Stimulated activated CD8-positive, alpha-beta memory T cell treated with anti-CD3 and anti-CD28 coated beads, Interleukin-7, amount 100 ng/mL, for 1 hour (primary cell): ENCODE measurements around the gene RMC1.
"Not testable (repeated sequence)": the region's sequence is repeated elsewhere in the genome, so short reads cannot be mapped to it uniquely, and the experiment has no call there.

Experiments
- DNase-seq, 2 donors: peaks; one replicate each; pipeline ENCODE4 v3.0.0-alpha.2; 2020; ENCODE audit warnings: low read depth in 2 of 2

RMC1 gene

DNA sequence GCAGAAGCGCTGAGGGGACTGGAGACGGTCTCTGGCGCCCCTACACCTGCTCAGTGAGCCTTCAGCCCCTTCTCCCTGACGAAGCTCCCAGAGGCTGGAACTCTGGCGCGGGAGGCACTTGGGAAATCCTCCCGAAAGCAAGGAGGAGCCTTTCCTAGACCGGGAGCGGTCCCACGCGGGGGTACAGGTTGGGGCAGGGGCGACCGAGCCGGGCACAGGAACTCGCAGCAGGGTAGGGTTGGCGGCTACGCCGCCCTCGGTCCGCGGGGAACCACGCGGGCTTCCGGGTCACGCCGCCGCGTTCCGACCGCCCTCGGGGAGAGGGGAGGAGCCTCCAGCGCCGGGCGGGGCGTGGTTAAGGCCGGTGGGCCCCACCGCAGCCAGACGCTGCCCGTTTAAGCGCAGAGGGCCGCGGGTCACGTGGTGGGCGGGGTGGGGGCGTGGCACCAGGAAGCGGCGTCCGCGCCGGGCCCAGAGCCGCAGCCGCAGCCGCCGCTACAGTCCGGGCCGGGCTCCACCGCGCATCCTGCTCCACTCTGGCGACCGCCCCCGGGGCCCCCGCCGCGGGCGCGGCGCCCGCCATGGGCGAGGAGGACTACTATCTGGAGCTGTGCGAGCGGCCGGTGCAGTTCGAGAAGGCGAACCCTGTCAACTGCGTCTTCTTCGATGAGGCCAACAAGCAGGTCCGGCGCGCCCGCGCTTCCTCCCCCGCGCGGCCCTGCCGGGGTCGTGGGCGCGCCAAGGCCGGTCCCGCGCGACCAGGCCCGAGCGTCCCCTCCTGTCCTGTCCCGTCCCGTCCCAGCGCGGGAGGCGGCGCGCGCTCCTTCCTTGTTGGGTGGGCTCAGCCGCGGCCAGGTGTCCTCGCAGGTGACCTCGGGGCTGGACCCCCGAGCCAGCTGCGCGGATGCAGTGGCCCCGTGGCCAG lies at the start of gene RMC1:
Gene RMC1 (plus strand): TSS at position 474 of the 925 bp plus-strand sequence. CDS start 108 bp downstream, at position 582.
- DNase-seq: peak; percentile 97 to 98

DNA sequence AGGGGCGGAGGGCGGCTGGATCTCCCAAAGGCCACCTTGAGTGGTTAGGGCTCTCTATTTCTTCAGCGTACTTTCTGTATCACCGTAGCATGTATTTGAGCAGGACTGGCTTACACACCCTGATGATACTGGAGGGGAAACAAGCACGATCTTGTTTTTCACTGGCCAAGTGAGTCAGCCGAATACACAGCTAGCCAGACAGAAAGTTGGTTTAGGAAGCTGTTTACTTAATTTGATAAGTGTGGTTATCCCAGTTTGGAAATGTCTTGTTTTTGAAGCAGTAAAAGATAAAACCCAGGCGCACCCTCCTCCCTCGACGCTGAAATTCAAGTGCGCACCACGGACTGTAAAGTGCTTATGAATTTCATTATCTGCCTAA lies 49.6 kb upstream of the RMC1 start:
- DNase-seq: no peak

DNA sequence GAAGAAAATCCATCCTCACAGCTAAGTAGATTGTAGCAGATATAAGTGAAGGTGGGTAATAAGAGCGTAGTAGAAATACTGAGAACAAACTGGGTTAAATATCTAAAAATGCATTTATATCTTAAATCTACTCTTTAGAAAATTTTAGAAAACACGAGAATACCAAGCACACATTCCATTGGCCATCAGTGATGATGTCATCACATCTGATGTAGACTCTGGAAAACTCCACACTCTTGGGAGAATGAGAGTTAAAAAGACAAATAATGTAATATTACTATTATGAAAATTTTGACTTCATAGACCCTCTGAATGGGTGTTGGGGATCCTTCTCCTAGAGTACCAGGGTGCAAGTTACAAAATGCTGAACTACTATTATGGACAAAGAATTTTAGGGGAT lies 46.5 kb upstream of the RMC1 start:
- no peak for DNase-seq

DNA sequence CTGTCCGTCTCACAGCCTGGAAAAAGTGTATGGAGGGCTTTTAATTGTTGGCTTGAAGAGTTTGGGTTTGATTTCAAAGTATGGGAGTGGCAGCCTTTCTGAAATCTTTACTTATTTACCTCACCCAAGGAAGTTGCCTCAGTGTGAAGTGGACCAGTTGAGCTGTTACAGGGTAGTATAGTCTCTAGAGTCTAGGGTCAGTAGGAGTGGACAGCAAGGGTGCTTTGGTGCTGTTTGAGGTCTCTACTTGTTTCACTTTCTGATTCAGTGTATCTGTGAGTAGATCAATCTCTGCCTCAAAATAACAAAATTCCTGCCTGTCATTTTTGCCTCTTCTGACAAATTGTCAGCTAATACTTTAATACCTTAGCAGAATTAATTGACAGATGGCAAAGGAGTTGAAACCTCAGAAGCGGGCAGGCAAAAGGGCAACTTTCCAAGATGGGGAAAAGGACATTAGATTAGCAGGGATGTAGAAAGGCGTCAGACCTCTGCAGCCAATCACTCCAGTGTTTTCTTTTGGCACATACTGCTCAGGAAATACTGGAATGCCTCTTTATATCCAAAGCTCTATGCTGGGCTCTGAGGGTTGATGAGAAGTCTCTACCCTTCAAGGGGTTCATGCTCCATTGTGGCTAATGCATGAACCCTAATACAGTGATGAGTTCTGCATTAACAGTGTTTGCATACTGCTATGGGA lies 44.3 kb upstream of the RMC1 start:
- no peak for DNase-seq

DNA sequence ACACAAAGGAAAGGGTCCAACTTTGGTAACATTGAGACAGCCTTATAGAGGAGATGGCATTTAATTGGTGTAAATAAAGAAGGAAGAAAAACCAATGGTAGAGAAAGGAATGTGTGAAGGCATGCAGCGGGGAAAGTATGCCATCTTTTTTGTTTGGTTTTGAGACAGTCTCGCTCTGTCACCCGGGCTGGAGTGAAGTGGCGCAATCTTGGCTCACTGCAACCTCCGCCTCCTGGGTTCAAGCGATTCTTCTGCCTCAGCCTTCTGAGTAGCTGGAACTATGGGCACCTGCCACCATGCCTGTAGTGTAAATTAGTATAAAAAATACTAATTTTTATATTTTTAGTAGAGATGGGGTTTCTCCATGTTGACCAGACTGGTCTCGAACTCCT lies 43.8 kb upstream of the RMC1 start:
- no peak for DNase-seq

DNA sequence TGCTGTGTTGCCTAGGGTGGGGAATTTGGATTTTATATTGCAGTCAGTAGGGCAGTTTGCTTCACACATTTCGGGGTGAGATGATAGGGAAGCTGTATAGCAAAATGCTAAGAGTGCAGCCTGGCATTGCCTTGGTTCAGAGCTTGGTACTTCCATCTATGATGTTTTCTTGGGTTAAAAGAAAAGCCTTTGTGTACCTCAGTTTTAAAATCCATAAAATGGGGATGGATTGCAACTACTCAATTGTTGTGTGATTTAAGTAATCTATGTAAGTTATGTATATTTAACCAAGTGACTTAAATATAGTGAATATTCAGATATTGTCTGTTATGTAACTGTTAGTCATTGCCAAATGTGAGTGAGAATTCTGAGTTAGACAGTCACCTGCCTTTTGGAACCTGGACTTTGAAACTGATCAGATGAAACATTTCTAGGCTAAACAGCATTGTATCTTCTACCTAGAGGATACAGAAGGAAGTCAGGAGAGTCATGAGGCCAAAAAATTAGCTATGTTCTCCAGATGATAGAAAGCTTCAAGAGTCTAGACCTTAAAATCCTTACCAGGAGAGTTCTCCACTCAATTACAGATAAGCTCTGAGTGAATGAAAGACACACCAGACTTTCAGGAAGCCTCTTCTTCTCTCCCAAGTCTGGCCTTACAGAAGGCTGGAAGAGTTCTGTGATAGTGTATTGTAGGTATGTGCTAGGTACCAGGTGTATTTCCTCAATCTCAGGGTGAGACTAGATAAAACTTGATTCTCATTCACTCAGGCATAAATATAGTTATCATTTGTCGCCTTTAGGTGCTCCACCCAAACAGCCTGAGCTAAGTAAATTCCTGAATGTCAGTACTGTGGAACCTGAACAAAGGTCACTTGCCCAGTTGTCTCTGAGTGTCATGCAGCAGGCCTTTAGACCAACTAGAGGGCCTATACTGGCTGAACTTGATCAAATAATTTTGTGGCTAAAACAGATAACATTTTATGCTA lies 42.7 kb upstream of the RMC1 start:
- DNase-seq: no peak

DNA sequence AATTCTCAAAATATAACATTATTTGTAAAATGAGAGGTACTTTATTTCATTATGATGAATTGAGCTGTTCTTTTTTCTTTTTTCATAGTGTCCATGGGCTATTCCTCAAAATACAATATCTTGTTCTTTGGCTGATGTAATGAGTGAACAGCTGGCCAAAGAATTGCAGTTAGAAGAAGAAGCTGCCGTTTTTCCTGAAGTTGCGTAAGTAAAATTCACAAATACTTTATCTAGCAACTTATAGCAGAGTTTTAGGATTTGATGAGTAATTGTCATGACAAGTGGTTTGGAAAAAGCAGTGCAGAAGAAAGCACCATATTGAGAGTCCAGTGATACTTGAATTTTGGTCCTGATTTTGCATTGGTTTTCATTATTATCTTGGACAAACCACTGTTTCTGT lies 40.4 kb upstream of the RMC1 start:
- no peak for DNase-seq

DNA sequence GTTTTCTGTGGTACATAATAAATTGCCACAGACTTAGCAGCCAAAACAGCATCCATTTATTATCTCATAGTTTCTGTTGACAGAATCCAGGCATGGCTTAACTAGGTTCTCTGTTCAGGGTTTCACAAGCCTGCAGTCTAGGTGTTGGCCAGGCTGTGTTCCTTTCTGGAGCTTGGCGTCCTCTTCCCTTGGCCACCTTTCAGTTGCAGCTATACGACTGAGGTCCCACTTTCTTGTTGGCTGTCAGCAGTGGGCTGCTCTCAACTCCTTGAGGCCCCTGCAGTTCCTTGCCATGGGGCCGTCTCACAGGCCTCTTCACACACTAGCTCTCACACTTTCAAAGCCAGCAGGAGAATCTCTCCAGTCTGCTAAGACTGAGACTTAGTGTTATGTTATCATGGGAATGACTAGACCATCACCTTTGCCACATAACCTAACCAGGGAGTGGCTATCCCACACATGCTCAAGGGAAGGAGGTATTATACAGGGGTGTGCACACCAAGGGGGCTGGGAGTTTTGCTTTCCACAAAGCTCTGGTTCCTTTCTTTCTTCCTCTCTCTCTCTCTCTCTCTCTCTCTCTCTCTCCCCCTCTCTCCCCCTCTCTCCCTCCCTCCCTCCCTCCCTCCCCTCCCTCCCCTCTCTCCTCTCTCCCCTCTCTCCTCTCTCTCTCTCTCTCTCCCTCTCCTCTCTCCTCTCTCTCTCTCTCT lies 34.4 kb upstream of the RMC1 start:
- DNase-seq: no peak

DNA sequence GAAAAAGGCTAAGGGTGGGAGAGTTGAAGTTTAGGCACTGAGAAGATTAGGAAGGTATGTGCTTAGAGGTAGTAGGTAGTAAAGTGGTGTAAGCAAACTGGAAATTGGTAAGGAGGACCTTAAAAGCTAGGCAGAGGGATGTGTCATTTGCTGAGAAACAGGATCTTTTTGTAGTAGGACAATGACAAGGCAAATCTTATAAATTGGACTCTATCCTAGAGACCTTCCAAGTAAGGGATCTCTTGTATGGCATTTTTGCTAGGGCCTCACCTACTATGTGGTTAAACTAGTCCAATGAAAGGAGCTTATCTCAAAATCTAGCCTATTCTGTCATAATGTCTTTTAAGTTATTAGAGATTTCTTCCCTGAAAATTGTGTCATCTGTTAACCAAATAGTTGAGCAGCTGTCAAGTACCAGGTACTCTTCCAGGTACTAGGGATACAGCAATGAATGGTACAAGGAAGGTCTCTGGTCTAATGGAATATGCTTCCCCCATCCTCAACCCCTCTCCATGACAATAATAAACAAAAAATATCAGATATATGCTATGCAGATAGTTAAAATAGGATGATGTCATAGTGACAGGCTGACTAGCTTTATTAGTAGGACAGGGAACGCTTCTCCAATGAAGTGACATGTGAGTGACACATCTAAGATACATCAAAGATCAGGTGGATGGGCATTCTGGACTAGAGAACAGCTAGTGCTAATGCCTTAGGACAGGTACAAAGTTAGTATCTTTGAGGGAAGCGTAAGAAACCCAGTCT lies 32.5 kb upstream of the RMC1 start:
- no peak for DNase-seq

DNA sequence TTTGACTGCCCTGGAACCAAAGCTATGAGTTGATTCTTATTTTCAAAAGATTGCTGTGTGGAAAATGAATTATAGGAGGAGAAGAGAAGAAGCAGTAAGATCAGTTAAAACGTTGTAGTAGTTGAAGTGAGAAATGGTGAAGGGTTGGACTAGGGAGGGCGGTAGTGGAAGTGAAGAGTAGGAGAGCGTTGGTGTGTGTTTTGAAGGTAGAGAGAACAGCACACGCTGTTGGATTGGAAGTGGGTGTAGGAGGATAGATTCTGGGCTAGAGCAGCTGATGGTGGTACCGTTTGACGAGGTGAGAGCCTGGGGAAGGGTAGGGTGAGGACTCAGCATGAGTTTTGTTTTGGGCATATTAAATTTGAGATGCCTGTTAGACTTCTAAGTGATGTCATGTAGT lies 31.8 kb upstream of the RMC1 start:
- no peak for DNase-seq

DNA sequence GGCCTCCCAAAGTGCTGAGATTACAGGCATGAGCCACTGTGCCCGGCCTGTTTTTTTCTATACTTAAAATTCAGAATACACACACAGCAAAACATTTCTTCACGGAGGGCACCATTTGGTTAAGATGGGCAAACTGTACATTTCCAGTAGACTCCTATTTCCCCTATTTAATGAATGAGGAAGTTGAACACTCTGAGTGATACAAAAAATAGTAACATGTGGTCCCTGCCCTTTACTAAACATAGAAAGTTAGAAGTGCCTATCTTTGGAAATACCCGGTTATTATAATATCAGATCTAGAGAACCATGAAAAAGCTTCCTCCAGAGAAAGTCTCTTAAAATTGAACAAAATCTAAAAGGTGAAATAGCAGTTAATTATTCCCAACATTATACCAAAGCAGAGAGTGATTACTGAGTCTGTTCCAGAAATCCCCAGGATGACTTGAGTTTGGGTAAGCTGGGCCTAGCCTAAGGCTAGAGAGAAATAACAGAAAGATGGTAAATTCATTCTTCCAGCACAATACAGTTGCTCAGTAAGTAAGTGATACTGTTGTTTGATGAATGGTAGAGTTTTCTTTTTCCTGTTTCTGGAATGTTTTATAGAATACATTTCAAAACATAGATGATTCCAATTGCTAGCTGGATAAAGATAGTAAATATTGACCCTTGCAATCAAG lies 23.3 kb upstream of the RMC1 start:
- DNase-seq: no peak

DNA sequence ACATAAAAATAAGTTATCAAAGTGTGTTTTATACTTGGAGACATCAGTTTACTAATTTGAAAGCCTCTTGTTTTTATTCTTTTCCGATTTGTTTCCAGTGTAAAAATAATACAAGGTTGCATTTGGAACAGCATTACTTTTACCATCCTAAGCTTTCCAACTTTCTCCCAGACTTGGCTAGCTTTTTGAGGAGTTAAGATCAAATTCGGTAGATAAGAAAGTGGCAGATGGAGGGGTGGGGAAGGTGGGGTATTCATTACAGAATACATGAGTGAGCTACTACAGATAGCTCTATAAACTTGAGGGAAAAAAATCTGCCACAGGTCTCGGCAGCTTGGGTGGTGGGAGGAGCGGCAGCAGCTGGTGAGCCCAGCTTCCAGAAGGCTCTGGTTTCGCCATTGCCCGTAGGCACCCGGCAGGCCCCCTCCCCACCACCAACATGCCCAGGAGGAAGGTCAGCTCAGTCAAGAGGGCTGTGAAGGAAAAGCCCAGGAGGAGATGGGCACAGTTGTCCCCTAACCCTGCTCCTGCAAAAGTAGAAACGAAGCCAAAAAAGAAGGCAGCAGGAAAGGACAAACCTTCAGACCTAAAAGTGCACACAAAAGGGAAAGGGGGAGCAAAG lies 18.6 kb upstream of the RMC1 start:
- no peak for DNase-seq

DNA sequence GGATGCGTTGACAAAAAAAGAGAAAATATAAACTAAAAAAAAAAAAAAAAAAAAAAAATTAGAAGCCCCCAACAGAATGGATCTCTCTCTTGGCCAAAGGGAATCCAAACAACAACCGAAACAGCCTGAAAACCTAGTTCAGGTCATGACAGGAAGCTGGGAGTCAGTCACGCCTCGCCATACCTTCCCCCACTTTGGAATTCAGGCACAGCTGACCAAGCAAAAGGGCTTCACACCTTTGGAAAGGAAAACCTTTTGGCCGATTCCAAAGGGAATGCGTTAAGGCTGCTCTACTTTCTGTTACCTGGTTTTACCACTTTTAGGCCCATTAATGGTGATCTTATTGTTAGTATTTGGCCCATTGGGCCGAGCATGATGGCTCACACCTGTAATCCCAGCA lies 17.9 kb upstream of the RMC1 start:
- DNase-seq: no peak

DNA sequence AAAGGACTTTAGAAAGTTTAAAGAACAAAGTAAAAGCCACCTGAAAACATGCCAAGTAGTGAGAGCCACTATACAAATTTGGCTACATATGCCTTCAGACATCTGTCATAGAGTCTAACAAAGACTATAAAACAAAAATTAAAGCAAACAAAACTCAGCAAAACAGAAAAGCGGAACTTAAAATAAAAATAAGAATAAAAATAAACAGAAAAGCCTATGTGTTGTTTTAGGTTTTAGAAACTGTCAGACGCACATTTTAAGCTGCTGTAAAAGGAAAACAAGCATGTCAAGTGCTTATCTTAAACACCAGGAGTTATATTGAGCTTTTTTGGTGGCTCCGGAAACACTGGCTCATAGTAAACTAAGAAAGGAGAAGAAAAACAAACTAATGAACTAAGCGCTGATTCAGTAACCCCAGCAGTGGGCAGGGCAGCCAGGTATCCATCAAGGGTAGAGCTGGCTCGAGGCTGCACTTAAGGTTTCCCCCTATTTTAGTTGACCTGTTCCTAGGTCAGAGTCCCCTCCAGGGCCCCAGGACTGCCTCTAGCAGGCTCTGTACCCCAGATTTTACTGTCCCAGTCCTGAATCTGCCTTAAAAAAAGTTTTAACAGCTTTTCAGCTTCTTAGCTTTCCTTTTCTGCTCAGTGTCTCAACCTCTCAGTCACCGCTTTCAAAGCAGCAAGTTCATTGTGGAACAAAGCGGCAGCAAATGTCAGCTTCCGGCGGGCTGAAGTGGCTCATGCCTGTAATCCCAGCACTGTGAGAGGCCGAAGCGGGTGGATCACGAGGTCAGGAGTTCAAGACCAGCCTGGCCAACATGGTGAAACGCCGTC lies 15.4 kb upstream of the RMC1 start:
- no peak for DNase-seq

DNA sequence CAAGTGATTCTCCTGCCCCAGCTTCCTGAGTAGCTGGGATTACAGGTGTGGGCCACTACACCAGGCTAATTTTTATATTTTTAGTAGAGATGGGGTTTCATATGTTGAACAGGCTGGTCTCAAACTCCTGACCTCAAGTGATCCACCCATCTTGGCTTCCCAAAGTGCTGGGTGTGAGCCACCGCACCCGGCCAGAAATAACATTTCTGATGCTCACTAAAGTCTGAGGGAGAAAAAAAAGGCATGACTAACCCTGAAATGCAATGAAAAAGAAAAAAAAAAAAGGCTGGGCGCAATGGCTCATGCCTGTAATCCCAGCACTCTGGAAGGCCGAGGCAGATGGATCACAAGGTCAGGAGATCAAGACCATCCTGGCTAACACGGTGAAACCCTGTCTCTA lies 13.7 kb upstream of the RMC1 start:
- DNase-seq: not testable (repeated sequence)

DNA sequence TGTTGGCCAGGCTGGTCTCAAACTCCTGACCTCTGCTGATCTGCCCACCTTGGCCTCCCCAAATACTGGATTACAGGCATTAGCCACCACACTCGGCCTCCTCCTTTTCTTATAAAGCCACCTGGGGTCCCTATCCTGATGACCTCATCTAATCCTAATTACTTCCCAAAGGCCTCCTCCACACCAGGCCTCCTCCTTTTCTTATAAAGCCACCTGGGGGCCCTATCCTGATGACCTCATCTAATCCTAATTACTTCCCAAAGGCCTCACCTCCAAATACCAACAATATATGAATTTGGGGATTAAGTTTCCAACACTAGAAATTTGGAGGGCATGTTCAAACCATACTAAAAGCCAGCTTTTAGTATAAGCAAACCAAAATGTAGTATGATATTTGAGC lies 9.7 kb upstream of the RMC1 start:
- no peak for DNase-seq

DNA sequence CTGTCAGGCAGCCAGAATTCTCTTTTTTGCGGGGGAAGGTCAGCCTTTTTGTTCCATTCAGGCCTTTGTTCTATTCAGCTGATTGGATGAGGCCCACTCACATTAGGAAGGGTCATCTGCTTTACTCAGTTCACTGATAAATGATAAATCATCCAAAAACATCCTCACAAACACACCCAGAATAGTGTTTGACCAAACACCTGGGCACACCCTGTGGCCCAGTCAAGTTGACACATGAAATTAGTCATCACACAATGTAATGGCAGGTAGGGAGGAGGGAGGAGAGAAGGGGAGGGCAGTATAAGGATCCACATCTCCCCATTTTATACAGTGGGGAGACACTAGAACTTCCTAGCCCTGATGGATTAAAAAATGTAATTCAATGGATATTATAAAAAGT lies 8.3 kb upstream of the RMC1 start:
- DNase-seq: no peak

DNA sequence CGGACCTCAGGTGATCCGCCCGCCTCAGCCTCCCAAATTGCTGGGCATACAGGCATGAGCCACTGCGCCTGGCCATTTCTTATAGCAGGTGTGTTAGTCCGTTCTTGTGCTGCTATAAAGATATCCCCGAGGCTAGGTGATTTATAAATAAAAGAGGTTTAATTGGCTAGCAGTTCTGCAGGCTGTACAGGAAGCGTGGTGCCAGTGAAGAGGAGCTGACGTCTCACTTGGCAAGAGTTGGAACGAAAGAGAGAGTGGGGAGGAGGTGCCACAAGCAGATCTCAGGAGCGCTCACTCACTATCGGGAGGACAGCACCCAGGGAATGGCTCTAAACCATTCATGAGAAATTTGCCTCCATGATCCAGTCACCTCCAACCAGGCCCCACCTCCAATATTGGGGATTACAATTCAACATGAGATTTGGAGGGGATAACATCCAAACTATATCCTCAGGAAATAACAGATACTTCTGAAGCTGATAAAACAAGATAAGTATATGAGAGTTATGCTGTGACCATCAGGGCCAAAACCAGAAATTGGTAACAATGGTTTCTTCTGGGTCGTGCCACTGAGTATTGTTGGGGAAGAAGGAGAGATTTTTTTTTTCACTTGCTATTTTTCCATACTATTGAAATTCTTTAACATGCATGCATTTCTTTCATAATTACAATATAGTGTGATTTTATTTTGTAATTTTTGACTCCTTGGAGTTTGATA lies 7.4 kb upstream of the RMC1 start:
- DNase-seq: no peak
